ENCODE data around the gene SMIM38.

The SMIM38 gene

GRCh38 chr11:69203381-69203780 is 47.6 kb downstream of the SMIM38 start:
- no peak for DNase-seq (ENCODE audit: low spot score)
- TF ChIP-seq CTCF (IDR thresholded peaks at IDR 0.05; ENCODE audit: extremely low read depth, missing control alignments) = no peak

GRCh38 chr11:69203901-69204245 is 48.1 kb downstream of the SMIM38 start:
- DNase-seq (ENCODE audit: low spot score) = no peak
- no peak for TF ChIP-seq CTCF (IDR thresholded peaks at IDR 0.05; ENCODE audit: extremely low read depth, missing control alignments)

GRCh38 chr11:69204246-69204940 is 48.7 kb downstream of the SMIM38 start:
- no peak for TF ChIP-seq CTCF (IDR thresholded peaks at IDR 0.05; ENCODE audit: extremely low read depth, missing control alignments)
- DNase-seq (ENCODE audit: low spot score) = no peak

GRCh38 chr11:69204941-69205742 is 49.4 kb downstream of the SMIM38 start:
- TF ChIP-seq CTCF (IDR thresholded peaks at IDR 0.05; ENCODE audit: extremely low read depth, missing control alignments) = no peak
- DNase-seq (ENCODE audit: low spot score) = no peak
